IPS DF 6.9 (cell line): ENCODE data around the gene ZACN.
"Not testable (repeated sequence)": the region's sequence is repeated elsewhere in the genome, so short reads cannot be mapped to it uniquely, and the experiment has no call there.

Source experiments
- DNase-seq: peaks from one replicate; pipeline ENCODE4 v3.0.0-alpha.2; 2013; ENCODE audit warnings: low read depth, low spot score
- H3K27ac ChIP-seq: one replicate; pipeline ENCODE4 v1.5.1; 2013; ENCODE audit warnings: low read length, control low read depth
- H3K27me3 ChIP-seq: 2 replicates; pipeline ENCODE4 v1.6.1; 2013; ENCODE audit warnings: mild to moderate bottlenecking, low read length; ENCODE audit not compliant: control insufficient read depth, insufficient read depth
- H3K36me3 ChIP-seq: 2 replicates; pipeline ENCODE4 v1.6.1; 2013; ENCODE audit warnings: low read length; ENCODE audit not compliant: control insufficient read depth, insufficient read depth
- H3K4me1 ChIP-seq: 2 replicates; pipeline ENCODE4 v1.6.1; 2013; ENCODE audit warnings: low read length; ENCODE audit not compliant: control insufficient read depth, insufficient read depth
- H3K4me3 ChIP-seq: 2 replicates; pipeline ENCODE4 v1.5.1; 2013; ENCODE audit warnings: mild to moderate bottlenecking, low read length
- H3K9me3 ChIP-seq: 2 replicates; pipeline ENCODE4 v1.6.1; 2013; ENCODE audit warnings: low read length, inconsistent platforms; ENCODE audit not compliant: control insufficient read depth, insufficient read depth
- WGBS: extraction: QIAGEN DNeasy Blood & Tissue Kit; methylation state at CpG from one replicate; pipeline ENCODE4 v1.1.7; 2013; ENCODE audit warnings: mixed read lengths, missing lambda C conversion rate; ENCODE audit not compliant: insufficient read length, insufficient coverage; 5-methylcytosine and 5-hydroxymethylcytosine counted together

Gene ZACN

DNA sequence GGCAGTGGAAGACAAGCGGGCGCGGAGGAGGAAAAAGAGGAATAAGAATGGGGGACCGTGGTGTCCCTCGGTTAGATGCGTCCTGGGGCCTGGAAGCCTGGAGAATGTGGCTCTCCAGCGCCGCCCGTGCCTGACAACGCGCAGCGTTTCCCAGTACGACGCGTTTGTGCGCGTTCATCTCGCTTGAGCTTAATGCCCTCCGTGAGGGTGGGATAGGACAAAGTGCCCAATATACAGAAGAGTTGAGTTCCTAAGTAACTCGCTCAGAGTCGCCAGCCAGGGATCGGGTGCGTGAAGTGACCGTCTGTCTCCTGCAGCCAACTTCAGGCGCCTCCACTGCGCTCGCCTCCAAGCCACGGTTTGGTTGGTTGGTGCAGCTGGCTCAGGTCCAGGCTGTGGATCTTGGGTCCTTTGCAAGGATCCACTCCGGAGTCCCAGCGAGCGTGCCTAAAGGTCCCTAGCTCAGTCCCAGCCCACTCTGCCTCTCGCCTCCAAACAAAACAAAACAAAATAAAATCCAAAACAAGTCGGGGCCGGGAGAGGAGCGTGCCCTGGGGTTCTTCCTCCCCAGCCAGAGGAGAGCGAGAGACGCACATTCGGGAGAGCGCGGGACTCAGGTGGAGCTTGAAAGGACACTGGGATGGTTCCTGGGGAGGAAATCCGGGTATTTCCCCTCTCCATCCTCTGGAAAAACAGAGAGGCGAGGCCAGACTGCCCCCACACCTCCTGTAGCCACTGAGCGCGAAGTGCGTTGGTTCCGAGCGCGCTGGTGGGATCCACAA lies 3.4 kb upstream of the ZACN start:
- H3K27me3 ChIP-seq = peaks cover 53% of the 10 kb centered on the region
- no peak for DNase-seq

GRCh38 chr17:76076146-76076764 lies 2.7 kb upstream of the ZACN start:
- no peak overlapping the region for H3K27ac ChIP-seq
- H3K36me3 ChIP-seq = no peaks in the 10 kb centered on the region; the same call in 1 of the 2 replicates
- H3K9me3 ChIP-seq = no peaks in the 10 kb centered on the region
- no peak for DNase-seq
- no CpG with 5 or more reads among the region's 41 CpGs for WGBS
- peaks cover 53% of the 10 kb centered on the region for H3K27me3 ChIP-seq
- H3K4me3 ChIP-seq = peak overlapping the region; percentile 13; the same call in 1 of the 2 replicates
- H3K4me1 ChIP-seq = peaks cover 23% of the 10 kb centered on the region

More for the DNA sequence above, 3.4 kb upstream of the ZACN start:
- Histone ChIP-seq H3K27ac (no peak overlapping the region), H3K36me3 (no peaks in the 10 kb centered on the region; the same call in 1 of the 2 replicates), H3K4me1 (peaks cover 22% of the 10 kb centered on the region), H3K4me3 (peak overlapping the region; percentile 46; the same call in 1 of the 2 replicates), H3K9me3 (no peaks in the 10 kb centered on the region)
- no CpG with 5 or more reads among the region's 48 CpGs for WGBS

DNA sequence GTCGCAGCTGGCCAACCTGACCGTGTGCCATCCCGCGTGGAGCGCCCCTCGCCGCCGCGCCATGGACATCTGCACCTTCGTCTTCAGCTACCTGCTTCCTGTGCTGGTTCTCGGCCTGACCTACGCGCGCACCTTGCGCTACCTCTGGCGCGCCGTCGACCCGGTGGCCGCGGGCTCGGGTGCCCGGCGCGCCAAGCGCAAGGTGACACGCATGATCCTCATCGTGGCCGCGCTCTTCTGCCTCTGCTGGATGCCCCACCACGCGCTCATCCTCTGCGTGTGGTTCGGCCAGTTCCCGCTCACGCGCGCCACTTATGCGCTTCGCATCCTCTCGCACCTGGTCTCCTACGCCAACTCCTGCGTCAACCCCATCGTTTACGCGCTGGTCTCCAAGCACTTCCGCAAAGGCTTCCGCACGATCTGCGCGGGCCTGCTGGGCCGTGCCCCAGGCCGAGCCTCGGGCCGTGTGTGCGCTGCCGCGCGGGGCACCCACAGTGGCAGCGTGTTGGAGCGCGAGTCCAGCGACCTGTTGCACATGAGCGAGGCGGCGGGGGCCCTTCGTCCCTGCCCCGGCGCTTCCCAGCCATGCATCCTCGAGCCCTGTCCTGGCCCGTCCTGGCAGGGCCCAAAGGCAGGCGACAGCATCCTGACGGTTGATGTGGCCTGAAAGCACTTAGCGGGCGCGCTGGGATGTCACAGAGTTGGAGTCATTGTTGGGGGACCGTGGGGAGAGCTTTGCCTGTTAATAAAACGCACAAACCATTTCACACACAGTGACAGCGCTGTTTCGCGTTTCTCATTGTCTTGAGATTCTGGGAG lies 2.0 kb upstream of the ZACN start:
- H3K36me3 ChIP-seq = no peaks in the 10 kb centered on the region; the same call in 1 of the 2 replicates
- H3K27me3 ChIP-seq = peaks cover 53% of the 10 kb centered on the region
- peak overlapping the region; percentile 13; the same call in 1 of the 2 replicates for H3K4me3 ChIP-seq
- no CpG with 5 or more reads among the region's 82 CpGs for WGBS
- no peaks in the 10 kb centered on the region for H3K9me3 ChIP-seq
- H3K4me1 ChIP-seq = peaks cover 23% of the 10 kb centered on the region
- no peak overlapping the region for H3K27ac ChIP-seq
- DNase-seq = no peak

DNA sequence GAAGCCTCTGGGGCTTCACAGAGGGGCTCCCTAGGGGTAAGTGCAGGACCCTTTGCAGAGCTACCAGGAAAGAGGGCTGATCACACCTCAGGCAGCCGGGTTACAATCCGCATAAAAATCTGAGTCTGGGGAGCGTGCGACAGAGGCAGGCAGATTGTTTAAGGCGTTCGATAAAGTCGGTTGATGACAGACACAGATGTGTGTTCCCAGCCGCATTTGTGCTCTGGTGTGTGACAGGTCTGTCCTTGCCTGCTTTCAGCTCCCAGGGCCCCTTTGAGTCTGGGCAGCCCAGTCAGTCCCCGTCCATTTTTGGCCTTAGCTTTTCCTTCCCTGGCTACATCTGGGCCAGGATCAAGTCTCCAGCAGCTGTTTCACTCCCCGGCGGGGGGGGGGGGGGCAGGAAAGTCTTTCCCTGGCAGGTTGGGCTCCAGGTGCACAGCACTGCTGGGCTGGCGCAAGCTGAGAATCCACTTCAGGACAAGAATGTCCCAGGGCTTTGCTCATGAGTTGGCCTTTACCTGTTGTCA lies 1.3 kb upstream of the ZACN start:
- no CpG with 5 or more reads among the region's 12 CpGs for WGBS
- peaks cover 53% of the 10 kb centered on the region for H3K27me3 ChIP-seq
- H3K4me1 ChIP-seq = peaks cover 23% of the 10 kb centered on the region
- H3K9me3 ChIP-seq = no peaks in the 10 kb centered on the region
- DNase-seq = no peak
- no peaks in the 10 kb centered on the region; the same call in 1 of the 2 replicates for H3K36me3 ChIP-seq
- H3K4me3 ChIP-seq = no peak overlapping the region
- H3K27ac ChIP-seq = no peak overlapping the region

- DNase-seq, H3K9me3 ChIP-seq, H3K27ac ChIP-seq, H3K36me3 ChIP-seq, H3K4me3 ChIP-seq: not testable (repeated sequence)
- Histone ChIP-seq H3K27me3 (peaks cover 53% of the 10 kb centered on the region), H3K4me1 (peaks cover 23% of the 10 kb centered on the region)
- no CpG with 5 or more reads among the region's 5 CpGs for WGBS
Observed at GRCh38 chr17:76078370-76078769, 612 bp upstream of the ZACN start.

DNA sequence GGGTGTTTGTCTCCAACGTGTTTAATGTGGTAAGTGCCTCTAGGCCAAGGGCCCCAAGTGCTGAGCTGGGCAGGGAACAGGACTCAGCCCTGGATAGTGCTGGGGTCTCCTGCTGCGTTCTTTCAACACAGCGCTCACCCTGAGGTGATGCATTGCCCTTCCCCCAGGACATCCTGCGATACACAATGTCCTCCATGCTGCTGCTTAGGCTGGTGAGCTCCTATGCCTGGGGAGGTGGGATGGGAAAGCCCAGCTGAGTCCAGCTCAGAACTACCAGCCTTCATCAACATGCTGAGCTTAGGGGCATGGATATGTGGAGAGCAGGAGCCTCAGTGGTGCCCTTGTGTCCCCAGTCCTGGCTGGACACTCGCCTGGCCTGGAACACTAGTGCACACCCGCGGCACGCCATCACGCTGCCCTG lies 563 bp downstream of the ZACN start:
- WGBS = no CpG with 5 or more reads among the region's 9 CpGs
- H3K4me1 ChIP-seq = peaks cover 23% of the 10 kb centered on the region
- H3K4me3 ChIP-seq = no peak overlapping the region
- DNase-seq = no peak
- no peaks in the 10 kb centered on the region; the same call in 1 of the 2 replicates for H3K36me3 ChIP-seq
- no peak overlapping the region for H3K27ac ChIP-seq
- H3K27me3 ChIP-seq = peaks cover 44% of the 10 kb centered on the region
- no peaks in the 10 kb centered on the region for H3K9me3 ChIP-seq

- Histone ChIP-seq H3K9me3 (no peaks in the 10 kb centered on the region), H3K27ac (no peak overlapping the region), H3K36me3 (peaks cover 5% of the 10 kb centered on the region; the same call in 1 of the 2 replicates), H3K4me3 (no peak overlapping the region), H3K27me3 (peaks cover 38% of the 10 kb centered on the region), H3K4me1 (peaks cover 19% of the 10 kb centered on the region)
- no CpG with 5 or more reads among the region's 23 CpGs for WGBS
- DNase-seq = no peak
Observed at GRCh38 chr17:76079956-76080767, 1.2 kb downstream of the ZACN start.

DNA sequence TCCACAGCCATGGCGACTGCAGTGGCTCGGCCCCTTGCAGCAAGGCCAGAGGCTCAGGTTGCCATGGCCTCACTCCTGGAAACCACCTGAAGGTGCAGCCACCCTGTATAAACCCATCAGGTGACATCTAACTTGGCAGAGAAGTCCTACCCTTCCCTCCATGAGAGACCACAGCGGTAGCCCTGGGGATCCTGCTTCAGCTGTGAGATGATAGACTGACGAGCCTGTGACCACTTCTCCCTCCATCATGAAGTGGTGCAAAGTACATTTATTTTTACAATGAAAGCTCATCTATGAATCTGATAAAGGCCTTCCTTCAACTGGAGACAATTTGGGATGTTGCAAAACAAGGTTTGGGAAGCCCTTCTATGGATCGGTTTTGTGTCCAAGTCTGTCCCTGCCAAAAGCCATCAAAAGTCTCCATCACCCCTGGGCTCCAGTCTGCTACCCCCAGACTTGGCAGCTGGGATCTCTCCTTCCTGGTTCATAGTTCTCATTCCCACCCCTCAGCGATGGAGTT lies 1.8 kb downstream of the ZACN start:
- peaks cover 19% of the 10 kb centered on the region for H3K4me1 ChIP-seq
- DNase-seq = no peak

DNA sequence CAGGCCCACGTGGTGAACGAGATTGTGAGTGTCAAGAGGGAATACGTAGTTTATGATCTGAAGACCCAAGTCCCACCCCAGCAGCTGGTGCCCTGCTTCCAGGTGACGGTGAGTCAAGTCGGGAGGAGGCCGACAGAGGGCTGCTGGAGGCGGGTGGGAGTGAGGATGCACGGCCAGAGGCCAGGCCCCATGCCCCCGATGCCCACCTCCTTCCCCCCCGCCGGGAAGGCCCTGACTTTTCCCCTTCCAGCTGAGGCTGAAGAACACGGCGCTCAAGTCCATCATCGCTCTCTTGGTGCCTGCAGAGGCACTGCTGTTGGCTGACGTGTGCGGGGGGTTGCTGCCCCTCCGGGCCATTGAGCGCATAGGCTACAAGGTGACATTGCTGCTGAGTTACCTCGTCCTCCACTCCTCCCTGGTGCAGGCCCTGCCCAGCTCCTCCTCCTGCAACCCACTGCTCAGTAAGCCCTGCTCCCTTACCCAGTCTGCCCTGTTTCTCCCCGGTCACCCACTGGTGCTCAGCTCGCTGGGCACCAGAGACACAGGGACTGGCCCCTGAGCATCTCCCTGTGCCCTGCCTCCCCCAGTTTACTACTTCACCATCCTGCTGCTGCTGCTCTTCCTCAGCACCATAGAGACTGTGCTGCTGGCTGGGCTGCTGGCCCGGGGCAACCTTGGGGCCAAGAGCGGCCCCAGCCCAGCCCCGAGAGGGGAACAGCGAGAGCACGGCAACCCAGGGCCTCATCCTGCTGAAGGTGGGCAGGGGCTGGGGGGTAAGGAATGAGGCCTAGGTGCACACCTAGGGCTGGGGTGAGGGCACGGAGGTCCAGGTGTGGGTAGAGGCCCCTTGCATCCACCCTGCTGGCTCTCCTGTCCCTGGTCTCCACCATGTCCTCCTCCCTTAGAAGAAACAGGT lies 2.6 kb downstream of the ZACN start:
- no CpG with 5 or more reads among the region's 27 CpGs for WGBS
- peaks cover 18% of the 10 kb centered on the region for H3K4me1 ChIP-seq
- H3K9me3 ChIP-seq = no peaks in the 10 kb centered on the region
- no peak overlapping the region for H3K27ac ChIP-seq
- no peak for DNase-seq
- no peak overlapping the region for H3K4me3 ChIP-seq
- peaks cover 24% of the 10 kb centered on the region for H3K27me3 ChIP-seq
- H3K36me3 ChIP-seq = peaks cover 14% of the 10 kb centered on the region

More for the DNA sequence above, 1.8 kb downstream of the ZACN start:
- Histone ChIP-seq H3K9me3 (no peaks in the 10 kb centered on the region), H3K27me3 (peaks cover 32% of the 10 kb centered on the region), H3K27ac (no peak overlapping the region), H3K4me3 (no peak overlapping the region), H3K36me3 (peaks cover 11% of the 10 kb centered on the region)
- WGBS = no CpG with 5 or more reads among the region's 6 CpGs
